Smooth muscle cell (in vitro differentiated cells): ENCODE results near the gene PADI2. TPM values are rescaled to one million over a fixed set of nuclear protein-coding genes. Genes with fewer than 3 reads are reported as not detected.

Experiments
- DNase-seq: peaks from one replicate; lab custom pipeline; 2025; ENCODE audit not compliant: unreplicated experiment; lab: John Stamatoyannopoulos, UW
- H2AFZ ChIP-seq: fragments of 200-600 bp; sonication (generic); 2 replicates; pipeline ENCODE4 v1.6.0; 2016; ENCODE audit warnings: antibody characterized with exemption, low read depth, mild to moderate bottlenecking
- H3F3A ChIP-seq: fragments of 200-600 bp; sonication (generic); 2 replicates; pipeline ENCODE4 v1.6.0; 2017; ENCODE audit warnings: antibody characterized with exemption, low read depth
- H3K27ac ChIP-seq: fragments of 200-600 bp; sonication (generic); 2 replicates; pipeline ENCODE4 v1.5.1; 2016; ENCODE audit warnings: low read depth, mild to moderate bottlenecking
- H3K27me3 ChIP-seq: fragments of 200-600 bp; sonication (generic); 2 replicates; pipeline ENCODE4 v1.6.1; 2016; ENCODE audit warnings: low read depth, mild to moderate bottlenecking
- H3K36me3 ChIP-seq: fragments of 200-600 bp; sonication (generic); 2 replicates; pipeline ENCODE4 v1.5.1; 2016; ENCODE audit warnings: low read depth
- H3K4me1 ChIP-seq: fragments of 200-600 bp; sonication (generic); 2 replicates; pipeline ENCODE4 v1.5.1; 2016; ENCODE audit warnings: low read depth
- H3K4me2 ChIP-seq: fragments of 200-600 bp; sonication (generic); 2 replicates; pipeline ENCODE4 v1.6.0; 2016; ENCODE audit warnings: mild to moderate bottlenecking
- H3K4me3 ChIP-seq: fragments of 200-600 bp; sonication (generic); 2 replicates; pipeline ENCODE4 v1.5.1; 2016; ENCODE audit warnings: mild to moderate bottlenecking
- H3K79me2 ChIP-seq: fragments of 200-600 bp; sonication (generic); 2 replicates; pipeline ENCODE4 v1.6.0; 2016; ENCODE audit warnings: low read depth, mild to moderate bottlenecking
- H3K9ac ChIP-seq: fragments of 200-600 bp; sonication (generic); 2 replicates; pipeline ENCODE4 v1.6.0; 2016; ENCODE audit warnings: low read depth
- H3K9me3 ChIP-seq: fragments of 200-600 bp; sonication (generic); replicated peaks from 2 replicates; pipeline ENCODE4 v1.5.1; 2016; ENCODE audit warnings: low read depth
- H4K20me1 ChIP-seq: fragments of 200-600 bp; sonication (generic); 2 replicates; pipeline ENCODE4 v1.6.0; 2016; ENCODE audit warnings: low read depth
- WGBS: methylation state at CpG from one replicate; pipeline ENCODE4 v1.1.7; 2016; ENCODE audit warnings: low lambda C conversion rate; 5-methylcytosine and 5-hydroxymethylcytosine counted together
- polyA plus RNA-seq: library from polyadenylated mRNA; unstranded; fragments of >200 nt; fragmentation: Nextera tagmentation; extraction: Ambion mirVana; gene quantifications from 2 replicates; pipeline ENCODE4 v1.2.1, GENCODE V29; 2016
- total RNA-seq: library from RNA; depleted of rRNA; stranded (reverse); fragments of >200 nt; gene quantifications from 2 replicates; pipeline ENCODE4 v1.2.3, GENCODE V29; 2014
- TF ChIP-seq, protein P1 (sequence below): fragments of 200-600 bp; sonication (generic); IDR thresholded peaks from 2 replicates; pipeline ENCODE4 v1.5.1; 2017; ENCODE audit warnings: borderline replicate concordance, mild to moderate bottlenecking, antibody characterized with exemption; ENCODE audit not compliant: insufficient read depth, poor library complexity, severe bottlenecking

PADI2 gene
- total and polyA plus RNA-seq, 2 experiments from 2014 or later: not detected

DNA sequence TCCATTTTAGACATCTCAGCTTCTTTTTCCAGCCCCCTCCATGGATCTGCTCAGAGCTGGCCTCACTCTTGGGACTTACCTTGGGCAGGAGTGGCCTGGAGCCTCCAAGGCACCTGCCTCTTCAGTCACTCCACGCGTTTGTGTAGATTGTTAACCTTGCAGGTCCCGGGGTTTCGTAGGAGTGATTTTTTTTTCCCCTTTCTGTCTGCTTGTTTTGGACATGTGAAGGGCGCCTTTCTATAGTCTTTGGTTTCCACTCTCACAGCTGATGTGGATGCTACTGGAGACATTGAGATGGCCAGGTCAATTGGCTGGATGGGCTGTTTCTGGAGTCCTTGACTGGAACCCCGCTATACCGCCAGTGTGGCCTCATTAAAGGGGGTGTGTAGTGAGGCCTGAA is 63.5 kb downstream of the PADI2 start:
- Histone ChIP-seq H3K4me1 (peaks cover 5% of the 10 kb centered on the region), H3K27me3 (no peaks in the 10 kb centered on the region), H3K4me3 (no peak overlapping the region), H3F3A (no peaks in the 10 kb centered on the region), H3K79me2 (peaks cover 30% of the 10 kb centered on the region), H4K20me1 (peaks cover 5% of the 10 kb centered on the region), H3K36me3 (no peaks in the 10 kb centered on the region), H3K9ac (no peak overlapping the region), H2AFZ (no peak overlapping the region), H3K4me2 (no peak overlapping the region), H3K9me3 (no peaks in the 10 kb centered on the region), H3K27ac (no peak overlapping the region)
- TF ChIP-seq, protein P1, sequence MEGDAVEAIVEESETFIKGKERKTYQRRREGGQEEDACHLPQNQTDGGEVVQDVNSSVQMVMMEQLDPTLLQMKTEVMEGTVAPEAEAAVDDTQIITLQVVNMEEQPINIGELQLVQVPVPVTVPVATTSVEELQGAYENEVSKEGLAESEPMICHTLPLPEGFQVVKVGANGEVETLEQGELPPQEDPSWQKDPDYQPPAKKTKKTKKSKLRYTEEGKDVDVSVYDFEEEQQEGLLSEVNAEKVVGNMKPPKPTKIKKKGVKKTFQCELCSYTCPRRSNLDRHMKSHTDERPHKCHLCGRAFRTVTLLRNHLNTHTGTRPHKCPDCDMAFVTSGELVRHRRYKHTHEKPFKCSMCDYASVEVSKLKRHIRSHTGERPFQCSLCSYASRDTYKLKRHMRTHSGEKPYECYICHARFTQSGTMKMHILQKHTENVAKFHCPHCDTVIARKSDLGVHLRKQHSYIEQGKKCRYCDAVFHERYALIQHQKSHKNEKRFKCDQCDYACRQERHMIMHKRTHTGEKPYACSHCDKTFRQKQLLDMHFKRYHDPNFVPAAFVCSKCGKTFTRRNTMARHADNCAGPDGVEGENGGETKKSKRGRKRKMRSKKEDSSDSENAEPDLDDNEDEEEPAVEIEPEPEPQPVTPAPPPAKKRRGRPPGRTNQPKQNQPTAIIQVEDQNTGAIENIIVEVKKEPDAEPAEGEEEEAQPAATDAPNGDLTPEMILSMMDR: no peak
- DNase-seq: no peak
- WGBS: 94% methylated on average over 7 of the region's 7 CpGs

DNA sequence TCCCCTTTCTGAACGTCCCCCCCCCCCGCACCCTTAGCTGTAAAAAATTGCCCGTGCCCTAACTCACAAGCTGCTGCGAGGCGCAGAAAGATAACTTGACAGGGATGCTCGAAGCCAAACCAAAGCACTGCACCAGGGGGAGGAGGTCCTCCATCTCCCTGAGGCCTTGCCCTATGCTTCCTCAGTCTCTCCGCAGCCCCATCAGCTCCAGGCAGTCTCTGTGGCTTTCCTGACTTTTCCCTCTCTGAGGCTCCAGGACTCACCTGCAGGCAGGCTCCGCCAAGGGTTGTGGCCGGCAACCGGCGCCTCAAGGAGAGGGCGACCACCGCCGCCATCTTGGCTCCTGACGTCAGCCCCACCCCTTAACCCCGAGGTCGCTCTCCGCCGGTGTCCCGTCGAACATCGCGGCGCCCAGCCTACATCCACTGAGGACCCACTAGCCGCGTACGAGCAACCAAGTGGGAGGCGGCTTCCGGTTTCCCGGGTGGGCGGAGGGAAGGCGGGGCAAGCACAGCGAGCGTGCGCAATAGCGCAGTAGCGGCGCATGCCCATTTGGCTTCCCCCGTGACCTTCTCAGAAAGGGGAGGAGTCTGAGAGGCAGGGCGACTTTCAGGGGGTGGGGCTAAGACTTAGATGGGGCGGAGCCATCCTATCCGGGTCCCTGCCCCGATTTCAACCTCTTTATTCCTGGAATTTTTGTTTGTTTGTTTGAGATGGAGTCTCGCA is 65.4 kb downstream of the PADI2 start, which contains the start of gene SDHB:
Gene SDHB (minus strand): TSS at position 348 of the 726 bp plus-strand sequence. CDS start 13 bp downstream, at position 335.
- 2% methylated on average over 43 of the region's 44 CpGs for WGBS
- H4K20me1 ChIP-seq: peaks cover 11% of the 10 kb centered on the region
- H3K27ac ChIP-seq: peak within 1 kb of the TSS; percentile 75
- H3K4me2 ChIP-seq: peak within 1 kb of the TSS; percentile 95
- TF ChIP-seq, protein P1: no peak
- DNase-seq: peak; percentile 96
- no peaks in the 10 kb centered on the region for H3K9me3 ChIP-seq
- no peaks in the 10 kb centered on the region for H3K36me3 ChIP-seq
- no peaks in the 10 kb centered on the region for H3K27me3 ChIP-seq
- H2AFZ ChIP-seq: peak within 1 kb of the TSS; percentile 87
- no peaks in the 10 kb centered on the region for H3K4me1 ChIP-seq
- no peaks in the 10 kb centered on the region for H3F3A ChIP-seq
- peaks cover 47% of the 10 kb centered on the region for H3K79me2 ChIP-seq
- H3K4me3 ChIP-seq: peak within 1 kb of the TSS; percentile 84
- H3K9ac ChIP-seq: peak within 1 kb of the TSS; percentile 88

DNA sequence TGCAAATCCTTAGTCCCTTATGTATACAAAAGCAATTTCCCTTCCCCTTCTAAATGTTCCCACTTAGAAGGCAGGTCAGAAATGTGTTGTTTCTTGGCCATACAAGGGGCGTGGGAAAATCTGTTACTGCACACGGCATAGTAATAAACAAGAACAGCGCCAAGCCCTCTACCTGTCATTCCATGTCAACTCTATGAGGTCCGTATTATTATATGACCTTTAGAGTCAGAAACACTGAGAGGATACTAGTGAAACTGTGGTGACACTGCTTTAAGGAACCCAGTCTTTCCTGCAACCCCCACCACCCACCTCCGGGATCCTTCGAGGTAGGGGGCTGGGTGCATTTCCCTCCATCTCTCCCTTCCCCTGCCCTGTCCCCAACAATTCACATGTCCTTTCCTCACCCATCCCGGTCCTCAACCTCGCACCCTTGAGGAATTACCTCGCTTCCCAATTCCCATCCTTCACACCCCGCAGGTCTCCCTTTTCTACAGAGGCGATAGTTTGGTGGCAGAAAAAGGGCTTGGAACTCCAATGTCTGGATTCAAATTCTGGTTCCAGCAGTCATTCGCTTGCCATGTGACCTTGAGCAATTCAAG is 66.1 kb downstream of the PADI2 start:
- H2AFZ ChIP-seq: peak overlapping the region; percentile 87
- no peak for DNase-seq

More for the DNA sequence above, 66.1 kb downstream of the PADI2 start:
- no peaks in the 10 kb centered on the region for H3K27me3 ChIP-seq
- TF ChIP-seq, protein P1: no peak
- peak overlapping the region; percentile 75 for H3K27ac ChIP-seq
- no peaks in the 10 kb centered on the region for H3K9me3 ChIP-seq
- H3K4me3 ChIP-seq: peak overlapping the region; percentile 84
- H3F3A ChIP-seq: no peaks in the 10 kb centered on the region
- H4K20me1 ChIP-seq: peaks cover 12% of the 10 kb centered on the region
- H3K36me3 ChIP-seq: no peaks in the 10 kb centered on the region
- peak overlapping the region; percentile 95 for H3K4me2 ChIP-seq
- H3K9ac ChIP-seq: peak overlapping the region; percentile 88
- 14% methylated on average over 12 of the region's 12 CpGs for WGBS
- H3K4me1 ChIP-seq: no peaks in the 10 kb centered on the region
- H3K79me2 ChIP-seq: peaks cover 53% of the 10 kb centered on the region
